ENCODE measurements around the gene KANSL1. TPM values are rescaled to one million over a fixed set of nuclear protein-coding genes. Genes with fewer than 3 reads are reported as not detected.
"Not testable (repeated sequence)": the region's sequence is repeated elsewhere in the genome, so short reads cannot be mapped to it uniquely, and the experiment has no call there.

The KANSL1 gene
- total and polyA plus RNA-seq, 5 donors from 2014 or later: 9.1 to 295 (median 11.3) TPM

DNA sequence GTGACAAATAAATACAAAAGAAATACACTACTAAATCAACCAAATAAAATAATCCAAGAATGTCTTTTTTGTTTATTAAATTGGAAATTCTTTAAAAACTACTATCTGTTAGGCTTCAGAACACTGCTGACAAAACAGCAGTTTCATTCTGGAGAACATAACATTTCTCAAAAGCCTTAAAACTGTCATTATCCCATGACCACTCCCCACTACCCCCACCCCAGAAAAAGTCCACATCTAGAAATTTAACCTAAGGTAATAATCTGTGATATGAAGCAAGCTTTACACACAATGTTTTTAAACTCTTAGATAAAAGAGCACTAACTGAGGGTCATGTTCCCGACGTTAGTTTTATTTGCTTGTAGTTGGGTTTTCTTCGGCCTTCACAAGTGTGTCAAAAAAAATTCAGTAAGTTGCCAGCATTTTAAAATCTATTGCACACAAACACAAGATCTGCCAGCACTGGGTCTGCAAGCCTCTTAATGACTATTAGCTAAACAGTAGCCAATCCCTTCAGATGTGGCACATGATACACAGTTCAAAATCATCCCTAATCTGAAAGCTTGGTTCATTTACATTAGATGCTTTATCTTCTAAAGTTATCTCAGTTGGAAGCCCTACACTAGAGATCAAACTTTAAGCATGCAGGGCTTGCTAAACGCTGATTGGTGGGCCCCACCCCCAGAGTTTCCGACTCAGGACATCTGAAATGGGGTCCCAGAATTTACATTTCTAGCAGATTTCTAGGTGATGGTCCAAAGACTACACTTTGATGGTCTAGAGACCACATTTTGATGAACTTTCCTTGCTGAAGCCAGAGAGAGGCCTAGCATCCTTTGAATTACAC, 75.2 kb downstream of the KANSL1 start:
- Mint-ChIP-seq H3K36me3 (peaks cover 6% of the 10 kb centered on the region), H3K27me3 (no peaks in the 10 kb centered on the region), H3K27ac (peak overlapping the region in 1 of 3 donors; percentile 6), H3K4me3 (peak overlapping the region in 2 of 4 donors; percentile 9 to 49), H3K4me1 (peaks cover 65 to 92% (median 81%) of the 10 kb centered on the region in 4 donors), H3K9me3 (peaks cover 0 to 2% (median 0%) of the 10 kb centered on the region in 7 donors)
- no peak for DNase-seq
- Histone ChIP-seq H3K27ac (ENCODE audit: insufficient read depth, low read length, poor library complexity, severe bottlenecking) (no peak overlapping the region), H3K4me3 (ENCODE audit: low read depth, low read length) (no peak overlapping the region), H3K27me3 (ENCODE audit: control insufficient read depth, insufficient read depth, low read length) (no peaks in the 10 kb centered on the region), H3K36me3 (ENCODE audit: control insufficient read depth, insufficient read depth, low read length) (peaks cover 2% of the 10 kb centered on the region), H3K4me1 (ENCODE audit: control insufficient read depth, insufficient read depth, low read length, poor library complexity, severe bottlenecking) (peaks cover 28% of the 10 kb centered on the region), H3K9me3 (ENCODE audit: control insufficient read depth in 2 of 2, low read length in 2 of 2) (no peaks in the 10 kb centered on the region)
- no peak for ATAC-seq (ENCODE audit: low read depth in 2 of 2)

DNA sequence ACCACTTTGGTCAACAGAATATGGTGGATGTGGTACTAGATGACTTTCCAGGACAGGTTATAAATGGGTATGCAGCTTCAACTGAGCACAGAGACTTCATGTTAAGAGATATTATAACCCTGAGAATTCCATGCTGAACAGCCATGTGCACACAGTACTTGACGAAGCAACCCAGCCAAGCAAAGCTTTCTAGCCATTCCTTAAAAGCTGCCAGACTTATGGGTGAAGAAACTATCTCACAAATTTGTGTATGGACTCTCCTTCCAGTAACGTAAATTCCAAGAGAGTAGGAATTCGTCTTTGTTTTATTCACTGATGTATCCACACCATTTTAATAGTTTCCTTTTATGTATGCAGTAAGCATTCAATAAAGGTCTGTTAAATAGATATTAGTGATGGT, 76.1 kb downstream of the KANSL1 start:
- Mint-ChIP-seq H3K27me3 (no peaks in the 10 kb centered on the region), H3K27ac (no peak overlapping the region), H3K4me1 (peaks cover 59 to 91% (median 77%) of the 10 kb centered on the region in 4 donors), H3K4me3 (no peak overlapping the region), H3K9me3 (peaks cover 0 to 2% (median 0%) of the 10 kb centered on the region in 7 donors), H3K36me3 (peaks cover 10% of the 10 kb centered on the region)
- ATAC-seq (ENCODE audit: low read depth in 2 of 2) (no peak), DNase-seq (no peak)
- no peaks in the 10 kb centered on the region for H3K9me3 ChIP-seq (ENCODE audit: control insufficient read depth in 2 of 2, low read length in 2 of 2)
- no peak overlapping the region for H3K27ac ChIP-seq (ENCODE audit: insufficient read depth, low read length, poor library complexity, severe bottlenecking)
- H3K27me3 ChIP-seq (ENCODE audit: control insufficient read depth, insufficient read depth, low read length): no peaks in the 10 kb centered on the region
- peaks cover 19% of the 10 kb centered on the region for H3K4me1 ChIP-seq (ENCODE audit: control insufficient read depth, insufficient read depth, low read length, poor library complexity, severe bottlenecking)
- peaks cover 2% of the 10 kb centered on the region for H3K36me3 ChIP-seq (ENCODE audit: control insufficient read depth, insufficient read depth, low read length)
- no peak overlapping the region for H3K4me3 ChIP-seq (ENCODE audit: low read depth, low read length)

DNA sequence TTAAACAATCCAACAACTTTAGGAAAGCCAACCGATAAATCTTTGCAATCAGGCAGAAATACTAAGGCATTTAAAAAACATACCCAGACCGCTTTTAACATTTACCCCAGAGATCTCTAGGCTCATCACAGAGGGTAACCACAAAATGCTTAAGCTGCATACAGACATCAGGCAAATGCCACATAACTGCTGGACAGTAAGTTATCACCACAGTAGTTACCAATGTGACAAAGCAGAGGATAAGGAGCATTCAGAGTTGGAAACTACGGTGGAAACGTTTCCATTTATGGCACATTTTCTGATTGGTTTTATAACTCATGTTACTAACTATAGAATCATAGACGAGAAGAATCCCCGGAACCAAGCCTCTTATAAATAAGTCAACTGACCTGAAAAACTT, 77.5 kb downstream of the KANSL1 start:
- no peaks in the 10 kb centered on the region for H3K9me3 ChIP-seq (ENCODE audit: control insufficient read depth in 2 of 2, low read length in 2 of 2)
- Mint-ChIP-seq H3K4me1 (peaks cover 51 to 91% (median 74%) of the 10 kb centered on the region in 4 donors), H3K27me3 (no peaks in the 10 kb centered on the region), H3K36me3 (peaks cover 10% of the 10 kb centered on the region), H3K27ac (peak overlapping the region in 1 of 3 donors; percentile 42), H3K4me3 (peak overlapping the region in 2 of 4 donors; percentile 11 to 24), H3K9me3 (peaks cover 0 to 2% (median 0%) of the 10 kb centered on the region in 7 donors)
- H3K4me3 ChIP-seq (ENCODE audit: low read depth, low read length): no peak overlapping the region
- H3K36me3 ChIP-seq (ENCODE audit: control insufficient read depth, insufficient read depth, low read length): peaks cover 2% of the 10 kb centered on the region
- peaks cover 12% of the 10 kb centered on the region for H3K4me1 ChIP-seq (ENCODE audit: control insufficient read depth, insufficient read depth, low read length, poor library complexity, severe bottlenecking)
- no peak overlapping the region for H3K27ac ChIP-seq (ENCODE audit: insufficient read depth, low read length, poor library complexity, severe bottlenecking)
- no peaks in the 10 kb centered on the region for H3K27me3 ChIP-seq (ENCODE audit: control insufficient read depth, insufficient read depth, low read length)
- no peak for DNase-seq
- no peak for ATAC-seq (ENCODE audit: low read depth in 2 of 2)

DNA sequence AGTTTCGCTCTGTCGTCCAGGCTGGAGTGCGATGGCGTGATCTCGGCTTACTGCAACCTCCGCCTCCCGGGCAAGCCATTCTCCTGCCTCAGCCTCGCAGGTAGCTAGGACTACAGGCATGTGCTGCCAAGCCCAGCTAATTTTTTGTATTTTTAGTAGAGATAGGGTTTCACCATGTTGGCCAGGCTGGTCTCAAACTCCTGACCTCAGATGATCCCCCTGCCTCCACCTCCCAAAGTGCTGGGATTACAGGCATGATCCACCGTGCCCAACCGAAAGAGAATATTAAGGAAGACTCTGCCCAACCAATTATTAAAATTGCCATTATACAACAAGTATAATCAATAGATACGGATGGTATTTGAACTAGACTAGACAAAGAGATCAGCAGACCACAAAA, 82.0 kb downstream of the KANSL1 start:
- H3K9me3 ChIP-seq (ENCODE audit: control insufficient read depth in 2 of 2, low read length in 2 of 2); H3K27me3 Mint-ChIP-seq; H3K36me3 ChIP-seq (ENCODE audit: control insufficient read depth, insufficient read depth, low read length); H3K9me3 Mint-ChIP-seq; DNase-seq; H3K4me3 ChIP-seq (ENCODE audit: low read depth, low read length); H3K27ac ChIP-seq (ENCODE audit: insufficient read depth, low read length, poor library complexity, severe bottlenecking); H3K36me3 Mint-ChIP-seq; H3K27me3 ChIP-seq (ENCODE audit: control insufficient read depth, insufficient read depth, low read length); ATAC-seq (ENCODE audit: low read depth in 2 of 2): not testable (repeated sequence)
- H3K4me1 Mint-ChIP-seq: peaks cover 60 to 96% (median 81%) of the 10 kb centered on the region in 4 donors
- peaks cover 32% of the 10 kb centered on the region for H3K4me1 ChIP-seq (ENCODE audit: control insufficient read depth, insufficient read depth, low read length, poor library complexity, severe bottlenecking)
- peak overlapping the region in 1 of 3 donors; percentile 32 for H3K27ac Mint-ChIP-seq
- peak overlapping the region in 2 of 4 donors; percentile 18 to 57 for H3K4me3 Mint-ChIP-seq

DNA sequence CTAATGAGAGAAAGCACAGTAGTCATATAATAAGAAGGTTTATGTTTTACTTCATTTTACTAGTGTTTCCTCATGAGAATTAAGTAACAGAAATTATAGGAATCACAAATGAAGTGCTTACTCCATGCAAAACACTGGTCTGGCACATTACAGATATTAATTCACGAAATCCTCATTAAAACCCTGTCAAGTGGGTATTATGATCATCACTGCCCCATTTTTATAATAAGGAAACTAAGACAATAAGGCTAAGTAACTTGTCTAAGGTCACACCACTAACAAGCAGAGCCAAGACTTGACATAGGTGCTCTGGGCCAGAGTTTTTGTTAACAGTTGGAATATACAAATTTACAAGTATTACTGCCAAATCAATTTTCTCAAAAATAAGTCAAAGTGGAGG, 83.0 kb downstream of the KANSL1 start:
- H3K36me3 ChIP-seq (ENCODE audit: control insufficient read depth, insufficient read depth, low read length): peaks cover 2% of the 10 kb centered on the region
- peaks cover 5% of the 10 kb centered on the region for H3K36me3 Mint-ChIP-seq
- H3K9me3 ChIP-seq (ENCODE audit: control insufficient read depth in 2 of 2, low read length in 2 of 2): no peaks in the 10 kb centered on the region
- peaks cover 32% of the 10 kb centered on the region for H3K4me1 ChIP-seq (ENCODE audit: control insufficient read depth, insufficient read depth, low read length, poor library complexity, severe bottlenecking)
- peak overlapping the region in 1 of 4 donors; percentile 24 for H3K4me3 Mint-ChIP-seq
- H3K4me1 Mint-ChIP-seq: peaks cover 52 to 97% (median 77%) of the 10 kb centered on the region in 4 donors
- DNase-seq (no peak), ATAC-seq (ENCODE audit: low read depth in 2 of 2) (no peak)
- no peak overlapping the region for H3K4me3 ChIP-seq (ENCODE audit: low read depth, low read length)
- H3K27me3 Mint-ChIP-seq: no peaks in the 10 kb centered on the region
- H3K9me3 Mint-ChIP-seq: no peaks in the 10 kb centered on the region
- H3K27ac ChIP-seq (ENCODE audit: insufficient read depth, low read length, poor library complexity, severe bottlenecking): no peak overlapping the region
- peak overlapping the region in 1 of 3 donors; percentile 32 for H3K27ac Mint-ChIP-seq
- no peaks in the 10 kb centered on the region for H3K27me3 ChIP-seq (ENCODE audit: control insufficient read depth, insufficient read depth, low read length)

DNA sequence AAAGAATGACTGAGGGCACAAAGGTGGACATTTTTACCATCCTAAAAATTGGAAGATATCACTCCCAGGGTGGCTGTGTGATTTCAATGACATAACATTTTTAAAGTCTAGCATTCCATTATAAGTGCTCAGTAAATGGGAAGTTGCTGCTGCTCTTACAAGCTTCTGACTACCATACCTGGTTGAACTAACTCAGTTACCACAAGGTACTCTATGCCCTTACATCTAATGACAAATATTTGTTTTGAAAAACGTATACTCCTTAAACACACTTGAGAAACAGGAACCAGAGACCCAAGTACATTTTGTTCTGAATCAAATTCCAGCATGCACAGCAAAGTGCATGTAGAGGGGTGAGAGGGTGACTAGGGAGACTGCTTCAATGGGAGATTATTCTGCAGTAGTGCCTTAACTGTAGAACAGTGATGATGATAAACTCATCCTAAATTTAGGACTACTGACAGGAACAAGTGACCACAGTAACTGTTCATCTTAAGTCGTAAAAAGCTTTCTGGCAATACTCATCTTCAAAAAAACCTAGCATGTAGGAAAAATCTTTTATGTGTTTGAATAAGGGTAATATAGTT, 83.5 kb downstream of the KANSL1 start:
- Histone ChIP-seq H3K4me1 (ENCODE audit: control insufficient read depth, insufficient read depth, low read length, poor library complexity, severe bottlenecking) (peaks cover 32% of the 10 kb centered on the region), H3K9me3 (ENCODE audit: control insufficient read depth in 2 of 2, low read length in 2 of 2) (no peaks in the 10 kb centered on the region), H3K27me3 (ENCODE audit: control insufficient read depth, insufficient read depth, low read length) (no peaks in the 10 kb centered on the region), H3K27ac (ENCODE audit: insufficient read depth, low read length, poor library complexity, severe bottlenecking) (no peak overlapping the region), H3K4me3 (ENCODE audit: low read depth, low read length) (peak overlapping the region; percentile 1), H3K36me3 (ENCODE audit: control insufficient read depth, insufficient read depth, low read length) (no peaks in the 10 kb centered on the region)
- Mint-ChIP-seq H3K27ac (peak overlapping the region in 1 of 3 donors; percentile 32), H3K4me3 (peak overlapping the region in 1 of 4 donors; percentile 24), H3K9me3 (no peaks in the 10 kb centered on the region), H3K27me3 (no peaks in the 10 kb centered on the region), H3K36me3 (peaks cover 5% of the 10 kb centered on the region), H3K4me1 (peaks cover 51 to 97% (median 73%) of the 10 kb centered on the region in 4 donors)
- ATAC-seq (ENCODE audit: low read depth in 2 of 2): no peak
- no peak for DNase-seq

DNA sequence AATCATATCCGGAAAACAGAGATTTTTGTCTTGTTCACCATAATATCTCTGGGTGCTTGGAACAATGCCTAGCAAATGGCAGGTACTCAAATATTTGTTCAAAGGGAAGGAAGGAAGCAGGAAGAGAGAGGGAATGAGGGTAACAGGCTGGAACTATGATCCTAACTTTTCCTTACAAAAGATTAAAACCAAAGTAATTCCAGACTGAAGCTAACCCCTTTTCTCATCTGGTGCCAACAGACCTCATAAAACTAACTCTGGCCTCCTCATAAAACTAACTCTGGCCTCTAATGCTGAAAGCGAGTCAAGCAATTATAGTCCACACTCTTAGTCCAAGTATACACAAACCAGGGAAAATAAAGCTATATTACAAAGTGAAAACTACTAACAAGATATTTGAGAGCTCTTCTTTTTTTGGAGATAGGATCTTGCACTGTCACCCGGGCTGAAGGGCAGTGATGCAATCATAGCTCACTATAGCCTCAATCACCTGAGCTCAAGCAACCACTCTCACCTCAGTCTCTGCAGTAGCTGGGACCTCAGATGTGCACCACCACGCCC, 84.6 kb downstream of the KANSL1 start:
- H3K4me1 Mint-ChIP-seq: peaks cover 51 to 97% (median 73%) of the 10 kb centered on the region in 4 donors
- peak in 1 of 2 donors; percentile 34 for ATAC-seq (ENCODE audit: low read depth in 2 of 2)

More for the DNA sequence above, 84.6 kb downstream of the KANSL1 start:
- H3K9me3 ChIP-seq (ENCODE audit: control insufficient read depth in 2 of 2, low read length in 2 of 2): no peaks in the 10 kb centered on the region
- no peaks in the 10 kb centered on the region for H3K36me3 ChIP-seq (ENCODE audit: control insufficient read depth, insufficient read depth, low read length)
- H3K27ac ChIP-seq (ENCODE audit: insufficient read depth, low read length, poor library complexity, severe bottlenecking): no peak overlapping the region
- peaks cover 40% of the 10 kb centered on the region for H3K4me1 ChIP-seq (ENCODE audit: control insufficient read depth, insufficient read depth, low read length, poor library complexity, severe bottlenecking)
- Mint-ChIP-seq H3K36me3 (peaks cover 5% of the 10 kb centered on the region), H3K27ac (peak overlapping the region; percentile 5 to 63 (median 48)), H3K4me3 (peak overlapping the region in 3 of 4 donors; percentile 5 to 45 (median 45)), H3K27me3 (no peaks in the 10 kb centered on the region), H3K9me3 (no peaks in the 10 kb centered on the region)
- DNase-seq: no peak
- H3K27me3 ChIP-seq (ENCODE audit: control insufficient read depth, insufficient read depth, low read length): no peaks in the 10 kb centered on the region
- peak overlapping the region; percentile 20 for H3K4me3 ChIP-seq (ENCODE audit: low read depth, low read length)

All from CD4-positive, CD25-positive, alpha-beta regulatory T cell (primary cell).